ENCODE measurements around the gene TRIM60. TPM values are rescaled to one million over a fixed set of nuclear protein-coding genes. Genes with fewer than 3 reads are reported as not detected.

TRIM60 gene
- not detected in 2 replicates for total RNA-seq

GRCh38 chr4:165031436-165032211, at the start of gene TRIM60:
TRIM60 (plus strand) TSS chr4:165031999; CDS start chr4:165040073, 8,074 bp downstream.

GRCh38 chr4:165053645-165054044, 21.8 kb downstream of the TRIM60 start, which contains the start of gene TRIM75:
TRIM75 (plus strand) TSS chr4:165053866; CDS start chr4:165059148, 5,282 bp downstream.

Other genes starting within 250 kb of the TRIM60 start
- gene APELA, start 154.8 kb upstream of the TRIM60 start, total RNA-seq = not detected in 2 replicates
- gene TRIM61, start 54.3 kb upstream of the TRIM60 start, total RNA-seq = 0.62 and 1.9 TPM in 2 replicates
- gene TRIM75, start 21.9 kb downstream of the TRIM60 start, total RNA-seq = not detected in 2 replicates
- 15.4 and 15.6 TPM in 2 replicates for gene TMEM192, start 80.9 kb downstream of the TRIM60 start, total RNA-seq
- gene KLHL2, start 175.6 kb downstream of the TRIM60 start, total RNA-seq = 15.0 and 15.8 TPM in 2 replicates

Measured in hair follicular keratinocyte (primary cell).